Hematopoietic multipotent progenitor cell treated with erythropoietin and hydrocortisone succinate and interleukin-3 and kit ligand, for 8 days (in vitro differentiated cells): ENCODE measurements around the gene GTSE1.

ENCODE experiments used
- DNase-seq: peaks from one replicate; pipeline ENCODE4 v3.0.0-alpha.2; 2015

The GTSE1 gene

DNA sequence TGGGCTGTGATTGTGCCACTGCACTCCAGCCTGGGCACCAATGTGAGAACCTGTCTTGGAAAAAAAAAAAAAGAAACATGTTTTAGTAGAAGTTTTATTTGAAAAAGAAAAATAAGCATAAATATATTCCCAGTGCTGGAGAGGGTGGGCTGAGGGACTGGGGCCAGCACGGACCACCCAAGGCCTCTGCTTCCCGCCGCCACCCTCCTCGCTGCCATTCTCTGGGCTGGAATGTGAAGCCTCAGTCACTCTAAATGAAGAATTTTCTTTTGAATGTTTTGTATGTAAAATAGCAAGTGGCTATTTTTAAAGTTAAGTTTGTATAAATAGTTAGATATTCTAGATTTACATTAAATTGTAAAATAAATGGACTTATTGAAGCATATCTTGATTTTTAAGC is 33.8 kb downstream of the GTSE1 start:
- no peak for DNase-seq

DNA sequence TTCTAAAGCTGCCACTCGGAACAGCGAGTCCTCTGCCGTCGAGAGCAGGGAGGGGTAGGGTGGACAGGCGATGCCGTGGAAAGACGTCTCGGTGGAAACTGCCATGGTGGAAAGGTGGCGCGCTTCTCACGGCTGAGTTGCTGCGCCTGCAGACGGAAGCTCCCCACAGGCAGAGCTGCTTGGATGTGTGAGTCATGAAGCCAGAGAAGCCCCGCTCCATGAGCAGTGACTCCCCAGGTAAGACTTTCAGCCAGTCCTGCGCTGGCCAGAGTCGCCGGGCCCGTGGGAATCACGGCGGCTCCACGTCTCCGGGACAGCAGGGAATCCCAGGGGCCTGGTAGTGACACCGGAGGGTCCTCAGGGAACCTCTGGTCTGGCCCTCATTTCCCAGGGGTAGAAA is 34.8 kb downstream of the GTSE1 start:
- DNase-seq: no peak

DNA sequence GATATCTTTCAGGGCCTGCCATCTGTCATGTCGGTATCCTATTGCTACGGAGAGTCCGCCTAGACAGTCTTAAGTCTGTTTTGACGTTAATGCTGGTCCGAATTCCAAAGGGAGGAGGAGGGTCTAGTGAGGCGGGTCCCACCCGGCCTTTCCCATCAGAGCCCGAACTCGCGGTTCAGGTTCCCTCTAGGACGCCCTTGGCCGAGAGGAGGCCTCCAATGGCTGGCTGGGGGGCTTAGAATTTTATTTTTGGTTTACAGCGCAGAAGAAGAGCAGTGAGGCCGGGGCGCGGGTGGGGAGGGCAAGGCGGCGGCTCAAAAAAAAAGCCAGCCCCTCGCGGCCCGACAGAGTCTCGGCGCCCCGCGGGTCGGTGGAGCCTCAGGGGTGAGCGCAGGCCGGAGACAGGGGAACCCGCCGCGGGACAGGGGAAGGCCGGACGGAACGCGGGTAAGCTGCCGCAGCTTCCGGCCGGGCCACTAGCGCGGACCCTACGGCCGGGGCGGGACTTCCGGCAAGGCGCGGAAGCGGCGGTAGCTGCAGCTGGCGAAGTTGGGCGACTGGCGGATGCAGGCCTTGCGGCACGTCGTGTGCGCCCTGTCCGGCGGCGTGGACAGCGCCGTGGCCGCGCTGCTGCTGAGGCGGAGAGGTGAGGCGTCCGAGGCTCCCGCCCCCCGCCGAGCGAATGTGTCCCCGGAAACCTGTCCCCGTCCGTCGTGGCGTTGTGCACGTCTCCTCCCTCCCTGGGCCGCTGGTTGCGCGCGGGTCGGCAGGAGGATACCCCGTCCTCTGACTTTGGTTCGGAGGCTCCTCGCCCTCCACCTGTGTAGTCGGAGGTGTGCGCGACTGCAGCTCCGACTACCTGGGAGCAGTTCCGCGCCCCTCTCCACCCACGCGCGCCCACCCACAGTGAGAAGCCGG is 38.8 kb downstream of the GTSE1 start, which contains the start of gene TRMU:
Gene TRMU (plus strand): TSS at position 514 of the 918 bp plus-strand sequence. CDS start 51 bp downstream, at position 565.
- peak; percentile 84 for DNase-seq

- peak; percentile 33 for DNase-seq
Measured at GRCh38 chr22:46336119-46337078, 39.7 kb downstream of the GTSE1 start.

DNA sequence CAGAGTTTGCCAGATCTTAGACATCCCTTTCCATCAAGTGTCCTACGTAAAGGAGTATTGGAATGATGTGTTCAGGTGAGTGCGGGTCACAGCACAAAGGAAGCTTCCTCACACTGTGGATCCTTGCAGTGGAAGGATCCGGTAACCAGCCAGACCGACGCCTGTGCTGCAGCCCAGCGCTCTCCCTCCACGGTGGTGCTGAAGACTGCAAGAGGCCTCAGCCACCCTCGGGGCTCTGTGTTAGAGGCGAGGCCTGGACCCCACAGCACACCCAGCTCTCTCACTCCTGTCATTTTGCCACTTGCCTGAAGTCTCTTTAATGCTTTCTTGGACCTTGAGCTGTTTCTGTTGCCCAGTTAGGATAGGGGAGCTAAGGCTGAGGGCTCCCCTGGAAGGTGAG is 41.2 kb downstream of the GTSE1 start:
- no peak for DNase-seq

DNA sequence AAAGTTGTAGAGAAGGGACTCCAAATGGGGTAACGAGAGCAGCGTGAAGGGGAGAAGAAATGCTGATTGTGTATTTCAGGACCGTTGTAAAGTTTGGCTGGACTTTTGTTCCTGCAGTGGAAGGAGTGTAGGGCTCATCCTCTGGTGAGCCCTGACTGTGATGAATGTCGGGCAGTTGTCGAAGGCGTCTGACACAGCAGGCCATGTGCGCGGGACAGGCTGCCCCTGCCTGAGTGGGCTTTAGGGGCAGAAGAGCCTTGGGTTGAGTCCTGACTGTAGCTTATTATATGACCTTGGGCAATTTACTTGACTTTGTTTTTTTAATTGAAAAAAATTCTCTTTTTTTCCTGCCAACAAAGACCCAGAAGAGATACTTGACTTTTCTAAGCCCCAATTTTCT is 42.0 kb downstream of the GTSE1 start:
- no peak for DNase-seq

DNA sequence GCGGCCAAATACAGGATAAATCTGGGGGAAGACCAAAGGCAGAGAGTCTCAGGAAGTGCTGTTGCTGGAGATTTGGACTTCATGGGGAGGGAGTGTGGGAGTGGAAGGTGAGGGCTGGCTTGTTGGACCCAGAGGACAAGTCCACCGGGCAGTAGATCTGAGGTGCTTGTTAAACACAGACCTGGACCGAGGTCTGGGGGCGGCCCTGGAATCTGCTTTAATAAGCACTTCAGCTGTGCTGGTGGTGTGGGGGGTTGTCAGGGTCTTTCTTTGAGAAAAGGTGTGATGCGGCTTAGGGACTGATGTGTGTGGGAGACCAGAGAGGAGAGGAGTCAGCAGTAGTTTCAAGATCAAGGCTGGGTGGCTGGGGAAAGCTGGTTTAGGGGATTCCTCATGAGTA is 43.3 kb downstream of the GTSE1 start:
- DNase-seq: no peak

GRCh38 chr22:46340676-46341075 is 44.0 kb downstream of the GTSE1 start:
- no peak for DNase-seq

DNA sequence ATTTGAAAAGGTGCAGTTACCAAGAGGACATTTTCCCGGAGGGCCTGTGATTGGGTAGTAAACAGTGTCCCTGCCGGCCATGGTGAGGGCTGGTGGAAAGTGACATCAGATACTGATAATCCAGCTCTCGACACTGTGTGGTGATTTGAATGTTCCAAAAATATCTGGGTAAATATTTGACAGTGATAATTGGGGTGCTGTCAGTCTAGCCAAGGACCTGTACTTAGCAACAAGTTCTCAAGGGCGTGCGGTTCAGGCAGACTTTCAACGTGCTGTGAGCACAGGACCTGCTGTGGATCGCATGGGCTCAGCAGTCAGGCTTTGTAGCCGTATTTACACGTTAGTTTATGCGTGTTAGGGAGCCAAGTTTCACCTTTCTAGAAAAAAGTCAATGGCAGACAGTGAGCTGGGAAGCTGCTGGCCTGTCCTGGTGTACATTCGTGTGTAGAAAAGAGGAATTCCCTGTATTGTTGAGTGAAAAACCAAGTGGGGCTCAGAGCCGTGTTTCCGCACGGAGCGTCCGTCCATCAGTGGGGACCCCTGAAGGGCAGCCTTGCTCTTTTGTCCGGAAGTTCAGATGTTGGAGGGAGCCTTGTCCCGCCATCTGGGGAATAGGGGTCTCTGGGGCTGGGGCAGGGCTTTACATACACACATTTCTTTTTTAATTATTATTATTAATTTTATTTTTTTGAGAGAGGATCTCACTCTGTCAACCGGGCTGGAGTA is 50.2 kb downstream of the GTSE1 start:
- DNase-seq: no peak

DNA sequence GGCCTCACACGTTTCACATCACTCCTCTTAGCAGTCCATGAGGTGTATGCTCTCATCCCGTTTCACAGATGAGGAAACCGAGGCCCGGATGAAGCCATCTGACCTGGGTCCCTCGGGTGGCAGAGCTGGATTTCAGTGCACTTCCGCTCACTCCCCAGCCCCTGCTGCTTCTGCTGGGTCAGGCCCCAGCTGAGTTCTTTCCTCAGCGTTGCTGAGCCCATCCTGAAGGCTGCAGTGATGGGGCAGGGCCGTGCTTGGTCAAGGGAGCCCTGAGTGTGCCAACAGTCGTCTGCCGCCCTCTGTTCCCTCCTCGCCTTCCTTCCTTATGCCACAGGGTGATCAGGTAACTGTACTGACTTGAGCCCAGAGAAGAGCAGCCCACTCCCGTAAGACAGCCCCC is 51.0 kb downstream of the GTSE1 start:
- DNase-seq: no peak

GRCh38 chr22:46348099-46348695 is 51.5 kb downstream of the GTSE1 start:
- DNase-seq: no peak

- no peak for DNase-seq
Measured at GRCh38 chr22:46349238-46349637, 52.6 kb downstream of the GTSE1 start.

- no peak for DNase-seq
Measured at GRCh38 chr22:46349681-46350080, 53.0 kb downstream of the GTSE1 start.

GRCh38 chr22:46350121-46350520 is 53.5 kb downstream of the GTSE1 start:
- DNase-seq: no peak

DNA sequence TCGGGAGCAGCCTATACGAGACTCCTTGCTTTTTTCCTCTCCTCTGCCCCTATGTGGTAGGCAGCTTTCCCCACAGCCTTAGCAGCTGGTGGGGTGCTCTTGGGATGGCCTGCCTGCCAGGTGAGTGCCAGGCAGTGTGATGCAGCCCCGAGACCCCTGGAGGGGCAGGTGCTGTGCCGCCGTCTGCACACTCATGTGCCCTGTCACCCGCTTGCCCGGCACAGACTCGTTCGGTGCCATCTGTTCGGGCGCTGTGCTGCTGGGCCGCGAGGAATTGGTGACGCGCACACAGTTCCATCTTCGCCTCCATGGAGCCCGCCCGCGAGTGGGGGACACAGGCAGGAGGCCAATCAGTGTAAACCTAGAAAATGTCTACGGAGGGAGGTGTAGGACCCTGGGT is 54.0 kb downstream of the GTSE1 start:
- no peak for DNase-seq

DNA sequence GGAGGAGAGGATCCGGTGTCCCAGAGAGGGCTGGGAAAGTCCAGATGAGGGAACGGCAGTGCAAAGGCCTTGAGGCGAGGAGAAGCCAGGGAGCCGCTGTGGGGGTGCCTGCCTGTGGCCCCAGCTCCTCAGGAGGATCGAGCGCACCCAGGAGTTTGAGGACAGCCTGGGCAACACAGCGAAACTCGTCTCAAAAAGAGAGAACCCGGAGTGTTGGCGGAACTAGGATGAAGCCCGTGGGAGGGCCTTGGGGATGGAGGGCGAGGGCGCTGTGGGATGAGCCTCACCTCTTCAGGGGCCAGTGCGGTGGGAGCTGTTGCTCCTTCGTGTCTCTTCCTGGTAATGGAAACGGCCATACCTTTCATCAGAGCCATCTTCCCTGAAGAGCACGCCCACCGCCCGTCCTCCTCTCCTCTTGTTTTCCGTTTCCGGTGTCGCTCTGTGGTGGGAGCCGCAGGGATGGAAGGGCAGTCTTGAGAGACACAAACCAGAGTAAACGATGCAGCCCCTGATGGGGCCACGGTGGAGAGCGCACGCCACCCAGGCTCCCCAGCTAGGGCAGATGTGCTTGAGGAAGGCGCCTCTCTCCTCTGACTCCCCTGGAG is 54.6 kb downstream of the GTSE1 start:
- no peak for DNase-seq

GRCh38 chr22:46351767-46352166 is 55.1 kb downstream of the GTSE1 start:
- no peak for DNase-seq

- no peak for DNase-seq
Measured at GRCh38 chr22:46352276-46352675, 55.6 kb downstream of the GTSE1 start.

- no peak for DNase-seq
Measured at GRCh38 chr22:46352691-46353386, 56.2 kb downstream of the GTSE1 start.

DNA sequence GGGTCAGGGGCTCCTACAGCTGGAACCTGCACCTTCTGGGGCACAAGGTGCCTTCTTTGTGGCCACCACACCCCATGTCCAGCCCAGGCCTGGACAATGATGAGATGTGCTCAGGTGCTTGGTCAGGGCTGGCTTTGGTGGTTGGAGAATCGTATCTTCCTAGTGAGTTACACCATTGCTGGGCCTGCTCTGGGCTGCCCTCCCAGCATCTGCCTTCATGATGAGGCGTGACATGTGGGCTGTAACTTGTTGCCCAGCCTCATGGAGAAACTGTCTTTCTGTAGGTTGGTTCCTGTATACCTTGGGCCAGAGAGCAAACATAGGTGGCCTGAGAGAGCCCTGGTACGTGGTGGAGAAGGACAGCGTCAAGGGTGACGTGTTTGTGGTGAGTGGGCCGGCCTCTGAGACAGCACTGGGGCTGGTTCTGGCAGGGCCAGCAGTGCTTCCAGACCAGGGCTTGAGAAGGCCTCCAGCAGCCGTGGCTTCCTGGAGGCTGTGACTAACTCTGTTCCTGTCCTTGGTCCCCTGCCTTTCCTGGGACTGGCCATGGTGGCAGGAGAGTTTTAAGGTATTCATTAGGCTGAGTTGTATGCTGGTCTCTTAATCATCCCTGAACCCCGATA is 56.9 kb downstream of the GTSE1 start:
- DNase-seq: no peak
